ENCODE data around the gene CFP. TPM values are rescaled to one million over a fixed set of nuclear protein-coding genes. Genes with fewer than 3 reads are reported as not detected.
"Not testable (repeated sequence)": the region's sequence is repeated elsewhere in the genome, so short reads cannot be mapped to it uniquely, and the experiment has no call there.

The CFP gene
- total RNA-seq, 1 donor from 2014 or later, result 3.0 TPM

- no peak overlapping the region for H3K4me3 ChIP-seq
- no peaks in the 10 kb centered on the region for H3K36me3 ChIP-seq
- intact Hi-C loops (cut with micrococcal nuclease), result no loop called here
- no peaks in the 10 kb centered on the region for H3K27me3 ChIP-seq (ENCODE audit: low read depth)
- H3K9me3 ChIP-seq (replicated peaks), result no peaks in the 10 kb centered on the region
- no peak for TF ChIP-seq CTCF (IDR thresholded peaks at IDR 0.05; ENCODE audit: borderline replicate concordance)
- DNase-seq, result no peak
- no peak overlapping the region for H3K27ac ChIP-seq (replicated peaks)
- no peaks in the 10 kb centered on the region for H3K4me1 ChIP-seq
These were observed 18.2 kb downstream of the CFP start for GRCh38 chrX:47611489-47611888.

- no peak overlapping the region for H3K4me3 ChIP-seq
- no peaks in the 10 kb centered on the region for H3K9me3 ChIP-seq (replicated peaks)
- no peak for DNase-seq
These were observed 19.2 kb downstream of the CFP start for GRCh38 chrX:47610511-47610910.

GRCh38 chrX:47608130-47608810 is 21.5 kb downstream of the CFP start:
- Histone ChIP-seq H3K27ac (replicated peaks) (no peak overlapping the region), H3K4me3 (no peak overlapping the region), H3K4me1 (no peaks in the 10 kb centered on the region), H3K27me3 (ENCODE audit: low read depth) (no peaks in the 10 kb centered on the region), H3K36me3 (no peaks in the 10 kb centered on the region), H3K9me3 (replicated peaks) (no peaks in the 10 kb centered on the region)
- intact Hi-C loops (cut with micrococcal nuclease), result no loop called here
- DNase-seq, result no peak
- TF ChIP-seq CTCF (IDR thresholded peaks at IDR 0.05; ENCODE audit: borderline replicate concordance), result no peak

More at GRCh38 chrX:47610511-47610910, 19.2 kb downstream of the CFP start:
- Histone ChIP-seq H3K4me1 (no peaks in the 10 kb centered on the region), H3K27me3 (ENCODE audit: low read depth) (no peaks in the 10 kb centered on the region), H3K27ac (replicated peaks) (no peak overlapping the region), H3K36me3 (no peaks in the 10 kb centered on the region)
- TF ChIP-seq CTCF (IDR thresholded peaks at IDR 0.05; ENCODE audit: borderline replicate concordance), result no peak
- intact Hi-C loops (cut with micrococcal nuclease), result no loop called here

GRCh38 chrX:47607091-47607490 is 22.6 kb downstream of the CFP start:
- Histone ChIP-seq H3K27me3 (ENCODE audit: low read depth) (no peaks in the 10 kb centered on the region), H3K4me1 (no peaks in the 10 kb centered on the region), H3K4me3 (no peak overlapping the region), H3K27ac (replicated peaks) (no peak overlapping the region), H3K9me3 (replicated peaks) (no peaks in the 10 kb centered on the region), H3K36me3 (no peaks in the 10 kb centered on the region)
- no peak for DNase-seq
- TF ChIP-seq CTCF (IDR thresholded peaks at IDR 0.05; ENCODE audit: borderline replicate concordance), result no peak
- intact Hi-C loops (cut with micrococcal nuclease), result no loop called here

GRCh38 chrX:47605024-47605423 is 24.7 kb downstream of the CFP start:
- Histone ChIP-seq H3K4me3 (no peak overlapping the region), H3K9me3 (replicated peaks) (peaks cover 12% of the 10 kb centered on the region), H3K27ac (replicated peaks) (no peak overlapping the region), H3K27me3 (ENCODE audit: low read depth) (no peaks in the 10 kb centered on the region), H3K36me3 (no peaks in the 10 kb centered on the region), H3K4me1 (no peaks in the 10 kb centered on the region)
- no peak for TF ChIP-seq CTCF (IDR thresholded peaks at IDR 0.05; ENCODE audit: borderline replicate concordance)
- intact Hi-C loops (cut with micrococcal nuclease), result no loop called here
- DNase-seq, result no peak

- DNase-seq; intact Hi-C loops (cut with micrococcal nuclease); H3K27ac ChIP-seq (replicated peaks); H3K4me1 ChIP-seq; H3K4me3 ChIP-seq; H3K27me3 ChIP-seq (ENCODE audit: low read depth); H3K36me3 ChIP-seq: not testable (repeated sequence)
- H3K9me3 ChIP-seq (replicated peaks), result peaks cover 22% of the 10 kb centered on the region
These were observed 26.6 kb downstream of the CFP start for GRCh38 chrX:47603125-47603524.

All from left ventricle myocardium inferior (tissue), 1 donor.